Caco-2 (cell line): ENCODE results near the gene SYTL2. TPM values are rescaled to one million over a fixed set of nuclear protein-coding genes. Genes with fewer than 3 reads are reported as not detected.
A peak's percentile ranks its signal among the peaks of the same experiment; 100 is the strongest.
"Not testable (repeated sequence)": the region's sequence is repeated elsewhere in the genome, so short reads cannot be mapped to it uniquely, and the experiment has no call there.

Source experiments
- Bru-seq: library from RNA; stranded (reverse); fragments of 400-500 nt; gene quantifications from one replicate; lab custom pipeline; 2021; lab: Mats Ljungman, UMichigan
- BruChase-seq, 2 experiments: library from RNA; stranded (reverse); fragments of 400-500 nt; gene quantifications; one replicate each; lab custom pipeline; 2021; lab: Mats Ljungman, UMichigan
- BruUV-seq: library from RNA; stranded (reverse); fragments of 400-500 nt; replicated peaks from 2 replicates; lab custom pipeline; 2021; lab: Mats Ljungman, UMichigan
- CTCF ChIA-PET: fragments of 300-600 bp; sonication (Branson Sonifier 250); formaldehyde crosslinking; loops from one replicate; lab custom pipeline; 2022; ENCODE audit warnings: antibody characterized with exemption; lab: Charles Lee
- POLR2A ChIA-PET: fragments of 300-600 bp; sonication (Branson Sonifier 250); formaldehyde crosslinking; loops from one replicate; lab custom pipeline; 2022; ENCODE audit warnings: antibody characterized with exemption; lab: Charles Lee
- DNase-seq, 2 experiments: peaks; one replicate each; pipeline versions ENCODE4 v3.0.0 to v3.0.0-alpha.2; 2020 to 2022
- H3K27me3 ChIP-seq: replicated peaks from 2 replicates; pipeline ENCODE4 v1.6.0; 2011; ENCODE audit warnings: low read length; ENCODE audit not compliant: control insufficient read depth, insufficient read depth
- H3K36me3 ChIP-seq: 2 replicates; pipeline ENCODE4 v1.5.1; 2011; ENCODE audit warnings: low read length; ENCODE audit not compliant: control insufficient read depth, insufficient read depth
- H3K4me1 ChIP-seq: fragments of 250-450 bp; sonication (Bioruptor Pico); 2 replicates; pipeline ENCODE4 v1.5.1; 2020; ENCODE audit warnings: mild to moderate bottlenecking
- H3K4me3 ChIP-seq: 2 replicates; pipeline ENCODE4 v1.5.1; 2011; ENCODE audit warnings: low read depth, mild to moderate bottlenecking, control low read depth, low read length
- H3K9me3 ChIP-seq: fragments of 250-450 bp; sonication (Bioruptor Pico); 2 replicates; pipeline ENCODE4 v1.5.1; 2020; ENCODE audit warnings: mild to moderate bottlenecking, moderate library complexity
- H3K27ac Mint-ChIP-seq: one replicate; pipeline ENCODE4 v1.8.0; 2022; ENCODE audit warnings: mixed read lengths; ENCODE audit not compliant: unreplicated experiment
- H3K27me3 Mint-ChIP-seq: one replicate; pipeline ENCODE4 v1.8.0; 2022; ENCODE audit warnings: mixed read lengths; ENCODE audit not compliant: insufficient read depth, unreplicated experiment
- H3K36me3 Mint-ChIP-seq: one replicate; pipeline ENCODE4 v1.8.0; 2022; ENCODE audit warnings: mild to moderate bottlenecking, mixed read lengths; ENCODE audit not compliant: insufficient read depth, unreplicated experiment
- H3K4me1 Mint-ChIP-seq: one replicate; pipeline ENCODE4 v1.8.0; 2022; ENCODE audit warnings: low read depth, mixed read lengths; ENCODE audit not compliant: unreplicated experiment
- H3K4me3 Mint-ChIP-seq: one replicate; pipeline ENCODE4 v1.8.0; 2022; ENCODE audit warnings: mild to moderate bottlenecking, moderate library complexity, mixed read lengths; ENCODE audit not compliant: unreplicated experiment
- H3K9me3 Mint-ChIP-seq: one replicate; pipeline ENCODE4 v1.8.0; 2022; ENCODE audit warnings: mixed read lengths; ENCODE audit not compliant: unreplicated experiment
- intact Hi-C: fragments of 100-400 bp; cut with micrococcal nuclease; formaldehyde crosslinking; loops from one replicate; pipeline ENCODE4 v1.10.0; 2022; ENCODE audit not compliant: unreplicated experiment
- long read RNA-seq: library from polyadenylated mRNA; stranded (forward); transcript quantifications from one replicate; pipeline ENCODE4 v2.0.0, GENCODE V29; 2022
- total RNA-seq: library from RNA; stranded (reverse); gene quantifications from 2 replicates; pipeline ENCODE4 v1.2.3, GENCODE V29; 2022
- TF ChIP-seq, protein P1 (sequence below), 2 experiments: fragments of 200-600 bp in 1 of 2; IDR thresholded peaks; 1 replicate in 1 of 2; 2 replicates in 1 of 2; pipeline versions ENCODE4 v1.5.1 to v1.8.0; 2011 to 2022; ENCODE audit warnings: antibody characterized with exemption in 1 of 2, control low read depth in 1 of 2, inconsistent platforms in 1 of 2, low read depth in 1 of 2, low read length in 1 of 2, mild to moderate bottlenecking in 1 of 2, moderate library complexity in 1 of 2; ENCODE audit not compliant: insufficient read depth in 1 of 2, severe bottlenecking in 1 of 2, unreplicated experiment in 1 of 2

The SYTL2 gene, protein sequence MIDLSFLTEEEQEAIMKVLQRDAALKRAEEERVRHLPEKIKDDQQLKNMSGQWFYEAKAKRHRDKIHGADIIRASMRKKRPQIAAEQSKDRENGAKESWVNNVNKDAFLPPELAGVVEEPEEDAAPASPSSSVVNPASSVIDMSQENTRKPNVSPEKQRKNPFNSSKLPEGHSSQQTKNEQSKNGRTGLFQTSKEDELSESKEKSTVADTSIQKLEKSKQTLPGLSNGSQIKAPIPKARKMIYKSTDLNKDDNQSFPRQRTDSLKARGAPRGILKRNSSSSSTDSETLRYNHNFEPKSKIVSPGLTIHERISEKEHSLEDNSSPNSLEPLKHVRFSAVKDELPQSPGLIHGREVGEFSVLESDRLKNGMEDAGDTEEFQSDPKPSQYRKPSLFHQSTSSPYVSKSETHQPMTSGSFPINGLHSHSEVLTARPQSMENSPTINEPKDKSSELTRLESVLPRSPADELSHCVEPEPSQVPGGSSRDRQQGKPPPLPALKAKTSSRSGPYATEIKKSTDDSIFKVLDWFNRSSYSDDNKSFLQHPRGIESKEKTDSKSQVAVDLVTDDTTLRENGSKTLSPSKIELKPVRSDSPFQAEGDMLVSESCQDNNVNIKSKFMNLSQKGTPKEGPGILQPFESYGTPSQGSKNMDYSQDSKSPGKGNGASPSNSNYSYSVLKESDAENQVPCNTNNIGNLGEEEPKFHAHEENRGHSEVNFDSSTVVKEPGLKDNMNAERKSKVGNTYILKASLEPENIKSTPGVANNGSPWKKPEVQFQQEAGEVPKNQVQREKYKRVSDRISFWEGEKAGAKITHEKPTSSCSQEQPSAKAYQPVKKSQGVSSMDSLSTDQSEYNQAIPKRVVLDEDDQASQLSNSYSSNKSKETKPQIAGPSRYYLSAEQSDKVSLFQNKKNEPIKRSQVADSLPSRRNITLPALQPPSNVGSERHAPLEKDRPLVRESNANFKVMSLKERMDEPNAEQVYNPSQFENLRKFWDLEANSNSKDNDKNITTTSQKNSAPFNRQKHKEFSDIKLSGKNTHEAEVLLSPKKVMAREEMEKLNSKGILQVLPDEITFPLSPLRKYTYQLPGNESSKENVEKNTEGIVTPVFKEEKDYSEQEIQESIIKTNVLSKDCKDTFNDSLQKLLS (N-terminal part only)
- total RNA-seq (110 and 156 TPM in 2 replicates), Bru-seq, nascent RNA (percentile 95 among the genes with signal in this experiment), BruChase-seq, experiment 1, labeled RNA remaining after a 2-hour chase (percentile 94 among the genes with signal in this experiment), BruChase-seq, experiment 2, labeled RNA remaining after a 6-hour chase (percentile 91 among the genes with signal in this experiment)
- long read RNA-seq, full-length matches to known transcripts = 3 of 66 reads
- long read RNA-seq, partial matches to known transcripts = 11 of 66 reads
- long read RNA-seq, other reads (novel, unspliced or antisense) = 52 of 66 reads

DNA sequence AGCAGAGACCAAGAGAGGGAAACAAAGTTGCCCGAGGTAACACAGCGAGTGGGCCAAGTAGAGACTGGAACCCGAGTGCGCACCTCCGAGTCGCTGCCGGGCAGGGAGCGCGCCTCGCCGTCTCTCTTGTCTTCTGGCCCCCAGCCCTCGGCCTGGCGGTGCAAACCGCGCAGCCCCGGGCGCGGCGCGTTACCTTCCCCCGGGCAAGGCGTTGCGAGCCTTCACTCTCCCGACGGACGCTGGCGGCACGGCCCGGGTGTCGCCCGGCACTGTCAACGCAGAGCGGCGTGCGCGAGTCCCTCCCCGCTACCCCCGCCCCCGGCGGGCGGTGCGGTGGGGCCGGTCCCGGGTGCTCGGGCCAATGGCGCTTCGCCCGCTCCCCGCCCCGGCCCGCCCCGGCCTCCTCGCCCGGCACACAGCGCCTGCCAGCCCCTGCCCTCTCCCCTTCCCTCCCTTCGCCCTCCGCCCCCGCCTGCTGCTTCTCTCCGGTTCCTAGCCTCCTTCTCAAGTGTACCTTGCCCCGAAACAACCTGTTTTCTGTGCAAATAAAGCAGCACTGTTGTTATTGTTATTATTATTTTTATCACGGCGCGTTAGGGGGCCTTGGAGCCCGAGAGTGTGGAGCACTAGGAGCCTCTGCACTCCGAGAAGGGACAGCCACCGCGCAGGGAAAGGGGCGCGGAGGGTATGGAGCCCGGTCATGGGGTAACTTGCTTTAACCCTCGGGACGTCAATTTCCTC lies at the start of gene SYTL2:
Gene SYTL2 (minus strand): TSS at position 271 of the 741 bp plus-strand sequence. CDS start 53,416 bp downstream, outside the sequence.
- H3K27ac Mint-ChIP-seq = peak within 1 kb of the TSS; percentile 44
- peak within 1 kb of the TSS; percentile 80 for H3K4me3 Mint-ChIP-seq
- no peaks in the 10 kb centered on the region for H3K27me3 ChIP-seq
- TF ChIP-seq, protein P1, sequence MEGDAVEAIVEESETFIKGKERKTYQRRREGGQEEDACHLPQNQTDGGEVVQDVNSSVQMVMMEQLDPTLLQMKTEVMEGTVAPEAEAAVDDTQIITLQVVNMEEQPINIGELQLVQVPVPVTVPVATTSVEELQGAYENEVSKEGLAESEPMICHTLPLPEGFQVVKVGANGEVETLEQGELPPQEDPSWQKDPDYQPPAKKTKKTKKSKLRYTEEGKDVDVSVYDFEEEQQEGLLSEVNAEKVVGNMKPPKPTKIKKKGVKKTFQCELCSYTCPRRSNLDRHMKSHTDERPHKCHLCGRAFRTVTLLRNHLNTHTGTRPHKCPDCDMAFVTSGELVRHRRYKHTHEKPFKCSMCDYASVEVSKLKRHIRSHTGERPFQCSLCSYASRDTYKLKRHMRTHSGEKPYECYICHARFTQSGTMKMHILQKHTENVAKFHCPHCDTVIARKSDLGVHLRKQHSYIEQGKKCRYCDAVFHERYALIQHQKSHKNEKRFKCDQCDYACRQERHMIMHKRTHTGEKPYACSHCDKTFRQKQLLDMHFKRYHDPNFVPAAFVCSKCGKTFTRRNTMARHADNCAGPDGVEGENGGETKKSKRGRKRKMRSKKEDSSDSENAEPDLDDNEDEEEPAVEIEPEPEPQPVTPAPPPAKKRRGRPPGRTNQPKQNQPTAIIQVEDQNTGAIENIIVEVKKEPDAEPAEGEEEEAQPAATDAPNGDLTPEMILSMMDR (IDR thresholded peaks at IDR 0.05; ENCODE audit: insufficient read depth in 1 of 2, low read depth in 1 of 2, low read length in 1 of 2, severe bottlenecking in 1 of 2, unreplicated experiment in 1 of 2) = peak in 1 of 2 experiments; percentile 33
- H3K9me3 ChIP-seq = no peaks in the 10 kb centered on the region
- DNase-seq = peak; percentile 84 to 93
- no peaks in the 10 kb centered on the region for H3K36me3 ChIP-seq
- peak within 1 kb of the TSS; percentile 91 for H3K4me3 ChIP-seq
- peaks cover 51% of the 10 kb centered on the region for H3K4me1 Mint-ChIP-seq
- H3K27me3 Mint-ChIP-seq = no peaks in the 10 kb centered on the region
- peaks cover 29% of the 10 kb centered on the region for H3K4me1 ChIP-seq
- H3K9me3 Mint-ChIP-seq = no peaks in the 10 kb centered on the region
- intact Hi-C loops = loop anchor here (1.0 to 5.0 kb wide), 8 partner anchors 15 to 214 kb away; partner anchors contain the start of gene CCDC83
- CTCF ChIA-PET = interaction anchor here (2.4 to 3.4 kb wide), 2 partner anchors 16 to 44 kb away, joined by 11 to 46 read pairs; partner anchors contain the start of gene CCDC83
- no peaks in the 10 kb centered on the region for H3K36me3 Mint-ChIP-seq
- POLR2A ChIA-PET = interaction anchor here (1.0 kb wide), 1 partner anchor 146 kb away, joined by 4 read pairs; the partner anchor contains the start of gene CREBZF
- no TSS peak for BruUV-seq

DNA sequence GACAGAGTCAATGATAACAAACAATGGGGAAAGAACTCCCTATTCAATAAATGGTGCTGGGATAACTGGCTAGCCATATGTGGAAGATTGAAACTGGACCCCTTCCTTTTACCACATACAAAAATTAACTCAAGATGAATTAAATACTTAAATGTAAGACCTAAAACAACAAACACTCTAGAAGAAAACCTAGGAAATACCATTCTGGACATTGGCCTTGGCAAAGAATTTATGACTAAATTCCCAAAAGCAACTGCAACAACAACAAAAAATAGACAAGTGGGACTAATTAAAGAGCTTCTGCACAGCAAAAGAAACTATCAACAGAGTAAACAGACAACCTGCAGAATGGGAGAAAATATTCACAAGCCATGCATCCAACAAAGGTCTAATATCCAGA lies 48.6 kb upstream of the SYTL2 start:
- H3K27me3 Mint-ChIP-seq, H3K36me3 Mint-ChIP-seq, H3K4me3 Mint-ChIP-seq, DNase-seq, H3K27me3 ChIP-seq, BruUV-seq, H3K36me3 ChIP-seq, POLR2A ChIA-PET, H3K27ac Mint-ChIP-seq, H3K9me3 ChIP-seq, H3K4me3 ChIP-seq, CTCF ChIA-PET: not testable (repeated sequence)
- H3K4me1 ChIP-seq = peaks cover 18% of the 10 kb centered on the region
- Mint-ChIP-seq H3K9me3 (peaks cover 15% of the 10 kb centered on the region), H3K4me1 (peaks cover 25% of the 10 kb centered on the region)
- intact Hi-C loops = loop anchor here (10.0 kb wide), 2 partner anchors 145 to 275 kb away; no protein-coding TSS in a partner anchor

DNA sequence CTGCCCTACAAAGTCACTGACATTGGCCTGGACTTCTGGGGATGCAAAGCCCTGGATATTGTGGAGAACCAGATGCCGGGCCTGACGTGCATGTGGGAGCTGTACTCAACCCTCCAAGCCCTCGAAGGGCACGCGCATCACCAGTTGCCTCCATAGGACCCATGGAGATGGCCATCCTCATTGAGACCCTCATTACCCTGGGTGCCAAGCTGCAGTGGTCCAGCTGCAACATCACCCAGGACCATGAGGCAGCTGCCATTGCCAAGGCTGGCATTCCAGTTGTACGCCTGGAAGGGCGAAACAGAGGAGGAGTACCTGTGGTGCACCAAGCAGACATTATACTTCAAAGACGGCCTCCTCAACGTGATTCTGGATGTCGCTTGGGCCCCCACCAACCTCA lies 46.2 kb upstream of the SYTL2 start:
- CTCF ChIA-PET = no interaction called here
- no peaks in the 10 kb centered on the region for H3K27me3 Mint-ChIP-seq

More for the DNA sequence above, 46.2 kb upstream of the SYTL2 start:
- peaks cover 16% of the 10 kb centered on the region for H3K4me1 Mint-ChIP-seq
- TF ChIP-seq, protein P1 (IDR thresholded peaks at IDR 0.05; ENCODE audit: insufficient read depth in 1 of 2, low read depth in 1 of 2, low read length in 1 of 2, severe bottlenecking in 1 of 2, unreplicated experiment in 1 of 2) = no peak
- Histone ChIP-seq H3K4me1 (peaks cover 5% of the 10 kb centered on the region), H3K9me3 (no peaks in the 10 kb centered on the region), H3K36me3 (peaks cover 3% of the 10 kb centered on the region; the same call in 1 of the 2 replicates), H3K4me3 (no peak overlapping the region), H3K27me3 (no peaks in the 10 kb centered on the region)
- peaks cover 9% of the 10 kb centered on the region for H3K36me3 Mint-ChIP-seq
- POLR2A ChIA-PET = no interaction called here
- no peak overlapping the region for H3K4me3 Mint-ChIP-seq
- no TSS peak for BruUV-seq
- DNase-seq = no peak
- H3K9me3 Mint-ChIP-seq = peaks cover 15% of the 10 kb centered on the region
- intact Hi-C loops = loop anchor here (10.0 kb wide), 2 partner anchors 148 to 278 kb away; no protein-coding TSS in a partner anchor
- no peak overlapping the region for H3K27ac Mint-ChIP-seq
